Adrenal gland (tissue), 5 donors: ENCODE data around the gene TMEM62.

Experiments
- POLR2A ChIP-seq, 2 donors: fragments of 450-650 bp; IDR thresholded peaks; one replicate each; pipeline ENCODE4 v1.6.1; 2017; ENCODE audit warnings: antibody characterized with exemption in 2 of 2, mild to moderate bottlenecking in 2 of 2, moderate library complexity in 1 of 2
- TF ChIP-seq, protein P1 (sequence below), 6 experiments: fragments of 450-650 bp in 4 of 6; fragments of 200-600 bp in 2 of 6; sonication (generic) in 1 of 6; IDR thresholded peaks; 1 replicate in 5 of 6; 2 replicates in 1 of 6; pipeline versions ENCODE4 v1.5.1 to v1.8.0; 2016 to 2021; ENCODE audit warnings: antibody characterized with exemption in 6 of 6, mild to moderate bottlenecking in 2 of 6, moderate library complexity in 1 of 6
- donor health status: DM: no; HTN: no; CAD: no.

GRCh38 chr15:43230640-43231115 lies 97.3 kb downstream of the TMEM62 start:
- TF ChIP-seq, protein P1, sequence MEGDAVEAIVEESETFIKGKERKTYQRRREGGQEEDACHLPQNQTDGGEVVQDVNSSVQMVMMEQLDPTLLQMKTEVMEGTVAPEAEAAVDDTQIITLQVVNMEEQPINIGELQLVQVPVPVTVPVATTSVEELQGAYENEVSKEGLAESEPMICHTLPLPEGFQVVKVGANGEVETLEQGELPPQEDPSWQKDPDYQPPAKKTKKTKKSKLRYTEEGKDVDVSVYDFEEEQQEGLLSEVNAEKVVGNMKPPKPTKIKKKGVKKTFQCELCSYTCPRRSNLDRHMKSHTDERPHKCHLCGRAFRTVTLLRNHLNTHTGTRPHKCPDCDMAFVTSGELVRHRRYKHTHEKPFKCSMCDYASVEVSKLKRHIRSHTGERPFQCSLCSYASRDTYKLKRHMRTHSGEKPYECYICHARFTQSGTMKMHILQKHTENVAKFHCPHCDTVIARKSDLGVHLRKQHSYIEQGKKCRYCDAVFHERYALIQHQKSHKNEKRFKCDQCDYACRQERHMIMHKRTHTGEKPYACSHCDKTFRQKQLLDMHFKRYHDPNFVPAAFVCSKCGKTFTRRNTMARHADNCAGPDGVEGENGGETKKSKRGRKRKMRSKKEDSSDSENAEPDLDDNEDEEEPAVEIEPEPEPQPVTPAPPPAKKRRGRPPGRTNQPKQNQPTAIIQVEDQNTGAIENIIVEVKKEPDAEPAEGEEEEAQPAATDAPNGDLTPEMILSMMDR (IDR thresholded peaks at IDR 0.05), result no peak
- TF ChIP-seq POLR2A (IDR thresholded peaks at IDR 0.05), result no peak
